ENCODE measurements around the gene KMT2D. TPM values are rescaled to one million over a fixed set of nuclear protein-coding genes. Genes with fewer than 3 reads are reported as not detected.

KMT2D gene
- total RNA-seq, 1 donor: 47.8 TPM

- H3K9me3 ChIP-seq (ENCODE audit: low read depth, low read length): no peaks in the 10 kb centered on the region
- peaks cover 11% of the 10 kb centered on the region for H3K4me1 ChIP-seq (ENCODE audit: insufficient read depth, low read length)
- no peak overlapping the region for H3K4me3 ChIP-seq (ENCODE audit: low read length)
- H3K27me3 ChIP-seq (ENCODE audit: insufficient read depth, low read length): no peaks in the 10 kb centered on the region
Measured at GRCh38 chr12:49025463-49025862, 35.1 kb downstream of the KMT2D start.

GRCh38 chr12:49024543-49024942 lies 36.1 kb downstream of the KMT2D start:
- peaks cover 14% of the 10 kb centered on the region for H3K4me1 ChIP-seq (ENCODE audit: insufficient read depth, low read length)
- no peaks in the 10 kb centered on the region for H3K27me3 ChIP-seq (ENCODE audit: insufficient read depth, low read length)
- no peaks in the 10 kb centered on the region for H3K9me3 ChIP-seq (ENCODE audit: low read depth, low read length)
- no peak overlapping the region for H3K4me3 ChIP-seq (ENCODE audit: low read length)

- no peaks in the 10 kb centered on the region for H3K9me3 ChIP-seq (ENCODE audit: low read depth, low read length)
- peaks cover 17% of the 10 kb centered on the region for H3K4me1 ChIP-seq (ENCODE audit: insufficient read depth, low read length)
- no peaks in the 10 kb centered on the region for H3K27me3 ChIP-seq (ENCODE audit: insufficient read depth, low read length)
- H3K4me3 ChIP-seq (ENCODE audit: low read length): no peak overlapping the region
Measured at GRCh38 chr12:49023812-49024211, 36.8 kb downstream of the KMT2D start.

GRCh38 chr12:49022558-49023178 lies 37.9 kb downstream of the KMT2D start:
- Histone ChIP-seq H3K9me3 (ENCODE audit: low read depth, low read length) (no peaks in the 10 kb centered on the region), H3K4me1 (ENCODE audit: insufficient read depth, low read length) (peaks cover 16% of the 10 kb centered on the region), H3K27me3 (ENCODE audit: insufficient read depth, low read length) (no peaks in the 10 kb centered on the region), H3K4me3 (ENCODE audit: low read length) (no peak overlapping the region)

DNA sequence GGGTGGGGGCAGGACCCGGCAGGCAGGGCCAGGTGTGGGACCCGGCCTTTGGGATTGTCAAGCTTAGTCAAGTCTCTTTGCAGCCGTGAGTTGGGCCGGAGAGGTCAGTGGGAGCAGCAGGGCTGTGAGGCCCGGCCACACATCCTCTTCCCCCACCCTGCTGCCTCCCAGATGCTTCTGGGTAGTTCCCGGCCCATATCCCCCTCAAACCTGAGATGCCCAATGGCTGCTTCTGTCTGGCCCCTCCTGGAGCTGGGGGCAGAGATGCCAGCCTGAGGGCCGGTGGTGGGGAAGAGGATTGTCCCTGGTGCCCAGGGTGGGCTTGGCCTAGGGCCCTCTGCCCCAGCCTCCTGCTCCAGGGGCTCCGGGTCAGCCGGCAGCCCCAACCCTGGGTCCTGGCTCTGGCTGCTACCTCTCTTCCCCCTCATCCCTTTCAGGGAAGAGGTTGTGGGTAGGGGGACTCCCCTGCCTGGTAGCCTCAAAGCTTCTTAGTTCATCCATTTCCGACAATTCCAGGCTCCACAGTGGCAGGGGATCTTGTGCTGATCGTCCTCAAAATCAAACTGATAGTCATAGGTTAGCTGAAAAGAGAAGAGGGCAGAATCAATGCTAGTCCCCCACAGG lies 39.2 kb downstream of the KMT2D start:
- Histone ChIP-seq H3K9me3 (ENCODE audit: low read depth, low read length) (no peaks in the 10 kb centered on the region), H3K27me3 (ENCODE audit: insufficient read depth, low read length) (no peaks in the 10 kb centered on the region), H3K4me1 (ENCODE audit: insufficient read depth, low read length) (peaks cover 27% of the 10 kb centered on the region), H3K4me3 (ENCODE audit: low read length) (no peak overlapping the region)

DNA sequence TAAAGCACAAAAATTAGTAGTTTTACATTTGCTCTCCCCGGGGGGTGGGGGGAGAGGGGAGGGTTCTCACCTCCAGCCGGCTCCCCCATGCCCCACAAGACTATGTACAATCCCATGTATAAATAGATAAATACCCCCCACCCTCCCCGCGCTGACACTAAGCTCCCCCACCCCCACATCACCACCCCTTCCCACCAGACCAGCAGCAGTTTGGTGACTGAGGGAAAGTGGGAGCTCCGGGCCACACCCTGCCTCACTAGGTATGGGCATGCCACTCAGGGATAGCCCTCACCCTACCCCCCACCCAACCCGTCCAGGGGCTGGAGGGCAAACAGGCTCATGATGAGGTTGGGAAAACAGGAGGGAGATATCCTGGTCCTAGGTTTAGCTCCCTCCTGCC lies 40.2 kb downstream of the KMT2D start:
- Histone ChIP-seq H3K27me3 (ENCODE audit: insufficient read depth, low read length) (no peaks in the 10 kb centered on the region), H3K9me3 (ENCODE audit: low read depth, low read length) (no peaks in the 10 kb centered on the region), H3K4me3 (ENCODE audit: low read length) (no peak overlapping the region)

DNA sequence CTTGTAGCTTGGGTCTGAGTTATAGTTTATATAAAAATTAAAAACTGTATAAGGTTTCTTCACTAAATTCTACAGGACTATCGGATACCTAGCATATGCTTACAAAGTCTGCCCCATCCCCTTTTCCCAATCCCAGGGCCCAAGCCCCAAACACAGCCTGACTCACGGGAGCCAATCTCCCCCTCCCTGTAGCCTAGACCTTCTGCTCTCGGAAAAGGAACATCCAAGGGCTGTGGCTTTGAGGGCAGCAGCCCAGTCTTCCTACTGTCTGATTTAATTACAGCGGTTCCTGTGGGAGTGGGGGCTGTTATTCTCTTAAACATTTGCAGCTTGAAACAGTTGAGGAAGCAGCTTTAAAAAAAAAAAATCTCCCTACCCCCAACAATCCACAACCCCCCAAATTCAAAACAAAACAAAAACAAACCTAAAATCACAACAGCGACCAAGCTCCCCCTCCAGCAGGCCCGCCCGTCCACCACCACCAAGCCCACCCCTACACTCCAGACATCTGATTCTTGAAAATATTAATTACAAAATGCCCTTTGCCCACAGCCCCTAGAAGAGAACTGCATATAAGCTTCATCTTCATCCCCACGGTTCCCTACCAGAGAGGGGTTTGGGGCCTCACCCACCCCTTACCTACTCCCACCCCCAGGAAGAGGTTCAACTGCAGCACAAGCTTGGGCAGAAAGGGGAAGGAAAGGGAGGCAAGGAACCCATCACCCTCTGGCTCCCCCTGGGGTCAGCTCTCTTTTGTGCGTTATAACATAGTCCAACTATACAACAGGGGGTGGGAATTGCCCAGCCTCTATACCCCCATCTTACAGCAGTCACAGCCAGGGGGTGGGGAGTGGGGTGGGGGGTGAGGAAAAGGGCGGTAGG lies 40.9 kb downstream of the KMT2D start:
- peaks cover 27% of the 10 kb centered on the region for H3K4me1 ChIP-seq (ENCODE audit: insufficient read depth, low read length)
- peak overlapping the region; percentile 84 for H3K4me3 ChIP-seq (ENCODE audit: low read length)
- no peaks in the 10 kb centered on the region for H3K9me3 ChIP-seq (ENCODE audit: low read depth, low read length)
- H3K27me3 ChIP-seq (ENCODE audit: insufficient read depth, low read length): no peaks in the 10 kb centered on the region

More for the DNA sequence above, 40.2 kb downstream of the KMT2D start:
- H3K4me1 ChIP-seq (ENCODE audit: insufficient read depth, low read length): peaks cover 27% of the 10 kb centered on the region

GRCh38 chr12:49019120-49019430 lies 41.5 kb downstream of the KMT2D start:
- H3K4me3 ChIP-seq (ENCODE audit: low read length): peak overlapping the region; percentile 84
- no peaks in the 10 kb centered on the region for H3K9me3 ChIP-seq (ENCODE audit: low read depth, low read length)
- no peaks in the 10 kb centered on the region for H3K27me3 ChIP-seq (ENCODE audit: insufficient read depth, low read length)
- H3K4me1 ChIP-seq (ENCODE audit: insufficient read depth, low read length): peaks cover 27% of the 10 kb centered on the region

- Histone ChIP-seq H3K4me1 (ENCODE audit: insufficient read depth, low read length) (peaks cover 27% of the 10 kb centered on the region), H3K4me3 (ENCODE audit: low read length) (peak within 1 kb of the TSS; percentile 84), H3K9me3 (ENCODE audit: low read depth, low read length) (no peaks in the 10 kb centered on the region), H3K27me3 (ENCODE audit: insufficient read depth, low read length) (no peaks in the 10 kb centered on the region)
Measured at GRCh38 chr12:49018261-49019119, 42.1 kb downstream of the KMT2D start, which contains the start of gene PRKAG1. Gene PRKAG1 (minus strand): TSS chr12:49018776. CDS start chr12:49018740, 36 bp downstream.

DNA sequence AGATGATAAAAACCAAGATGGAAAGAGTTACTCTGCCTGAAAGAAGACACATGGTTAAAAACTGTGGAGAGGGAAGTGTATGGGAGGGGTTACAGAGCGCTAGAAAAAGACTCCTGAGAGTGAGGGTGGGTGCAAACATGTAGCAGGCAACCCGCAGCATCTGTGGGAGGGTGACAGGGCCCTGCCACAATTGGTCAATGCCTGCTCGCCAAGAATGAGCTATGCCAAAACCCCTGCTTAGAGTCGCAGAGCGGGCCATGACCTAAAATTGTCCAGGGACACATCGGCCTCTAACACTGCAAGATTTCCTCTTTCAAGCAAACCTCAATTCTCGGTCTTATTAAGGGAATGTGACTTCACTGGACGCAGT lies 42.7 kb downstream of the KMT2D start:
- peak overlapping the region; percentile 84 for H3K4me3 ChIP-seq (ENCODE audit: low read length)
- H3K9me3 ChIP-seq (ENCODE audit: low read depth, low read length): no peaks in the 10 kb centered on the region
- H3K27me3 ChIP-seq (ENCODE audit: insufficient read depth, low read length): no peaks in the 10 kb centered on the region
- peaks cover 27% of the 10 kb centered on the region for H3K4me1 ChIP-seq (ENCODE audit: insufficient read depth, low read length)

DNA sequence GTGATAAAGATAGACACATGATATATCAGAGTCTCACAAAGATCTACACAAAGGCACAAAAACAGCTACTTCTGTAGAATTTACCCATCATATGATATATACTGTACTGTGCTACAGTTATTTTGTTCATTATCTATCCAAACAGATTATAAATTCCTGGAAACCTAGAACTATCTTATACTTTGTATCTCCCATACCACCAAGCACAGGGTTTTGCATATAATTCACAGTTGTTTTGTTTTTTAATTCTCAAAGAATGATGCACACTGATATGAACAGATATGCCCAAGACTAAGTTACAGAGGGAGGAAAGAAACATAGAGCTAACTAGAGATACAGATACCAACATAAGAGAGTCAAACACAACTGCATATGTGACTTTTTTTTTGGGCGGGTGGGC lies 45.4 kb downstream of the KMT2D start:
- Histone ChIP-seq H3K27me3 (ENCODE audit: insufficient read depth, low read length) (no peaks in the 10 kb centered on the region), H3K9me3 (ENCODE audit: low read depth, low read length) (no peaks in the 10 kb centered on the region), H3K4me1 (ENCODE audit: insufficient read depth, low read length) (peaks cover 27% of the 10 kb centered on the region), H3K4me3 (ENCODE audit: low read length) (no peak overlapping the region)

DNA sequence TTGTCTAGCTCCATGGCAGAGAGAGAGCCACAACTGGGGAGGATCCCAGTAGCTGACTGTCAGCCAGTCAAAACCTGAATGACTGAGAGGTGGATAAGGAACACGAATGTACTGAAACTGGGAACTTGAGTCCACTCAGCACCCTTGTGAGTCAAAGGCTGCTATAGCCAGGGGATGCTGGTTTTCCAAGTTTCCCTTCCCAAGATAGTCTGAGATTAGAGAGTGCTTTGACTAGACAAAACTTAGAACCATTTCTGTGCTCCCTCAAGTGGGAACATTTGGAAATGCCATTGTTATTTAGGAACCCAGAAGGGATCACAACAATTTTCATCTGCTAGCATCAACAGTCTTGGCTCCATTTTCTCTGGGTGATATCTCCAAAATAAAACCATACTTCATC lies 46.0 kb downstream of the KMT2D start:
- Histone ChIP-seq H3K4me1 (ENCODE audit: insufficient read depth, low read length) (peaks cover 21% of the 10 kb centered on the region), H3K9me3 (ENCODE audit: low read depth, low read length) (no peaks in the 10 kb centered on the region), H3K27me3 (ENCODE audit: insufficient read depth, low read length) (no peaks in the 10 kb centered on the region), H3K4me3 (ENCODE audit: low read length) (no peak overlapping the region)

GRCh38 chr12:49013428-49013827 lies 47.2 kb downstream of the KMT2D start:
- Histone ChIP-seq H3K27me3 (ENCODE audit: insufficient read depth, low read length) (no peaks in the 10 kb centered on the region), H3K9me3 (ENCODE audit: low read depth, low read length) (no peaks in the 10 kb centered on the region), H3K4me3 (ENCODE audit: low read length) (no peak overlapping the region), H3K4me1 (ENCODE audit: insufficient read depth, low read length) (peaks cover 14% of the 10 kb centered on the region)

- Histone ChIP-seq H3K4me1 (ENCODE audit: insufficient read depth, low read length) (peaks cover 11% of the 10 kb centered on the region), H3K27me3 (ENCODE audit: insufficient read depth, low read length) (no peaks in the 10 kb centered on the region), H3K9me3 (ENCODE audit: low read depth, low read length) (no peaks in the 10 kb centered on the region), H3K4me3 (ENCODE audit: low read length) (no peak overlapping the region)
Measured at GRCh38 chr12:49012739-49013138, 47.9 kb downstream of the KMT2D start.
